CD14-positive monocyte (primary cell): Measurements from ENCODE around the gene KAZN. TPM values are rescaled to one million over a fixed set of nuclear protein-coding genes. Genes with fewer than 3 reads are reported as not detected.

ENCODE experiments used
- DNase-seq, 3 donors: peaks; one replicate each; pipeline ENCODE4 v3.0.0-alpha.2; 2011 to 2022
- H2AFZ ChIP-seq: 2 replicates; pipeline ENCODE4 v1.6.0; 2012; ENCODE audit warnings: mild to moderate bottlenecking, low read depth, low read length, inconsistent platforms; ENCODE audit not compliant: insufficient read depth, poor library complexity, severe bottlenecking
- H3K27ac ChIP-seq, 2 donors: 1 replicate in 1 of 2; 2 replicates in 1 of 2; pipeline ENCODE4 v1.5.1; 2012 to 2013; ENCODE audit warnings: low read length in 2 of 2, control low read depth in 1 of 2, inconsistent platforms in 1 of 2, low read depth in 1 of 2, mild to moderate bottlenecking in 1 of 2
- H3K27me3 ChIP-seq, 2 donors: one replicate each; pipeline versions ENCODE4 v1.6.0 to v1.6.1; 2011 to 2013; ENCODE audit warnings: low read length in 2 of 2; ENCODE audit not compliant: control insufficient read depth in 2 of 2, insufficient read depth in 2 of 2
- H3K36me3 ChIP-seq, 2 donors: replicated peaks in 1 of 2; 1 replicate in 1 of 2; 2 replicates in 1 of 2; pipeline versions ENCODE4 v1.5.1 to v1.6.1; 2012 to 2013; ENCODE audit warnings: low read length in 2 of 2, control low read depth in 1 of 2, inconsistent platforms in 1 of 2, mild to moderate bottlenecking in 1 of 2; ENCODE audit not compliant: insufficient read depth in 2 of 2, control insufficient read depth in 1 of 2
- H3K4me1 ChIP-seq, 2 donors: 1 replicate in 1 of 2; 2 replicates in 1 of 2; pipeline versions ENCODE4 v1.5.1 to v1.6.1; 2012 to 2013; ENCODE audit warnings: low read length in 2 of 2, control low read depth in 1 of 2, inconsistent platforms in 1 of 2, mild to moderate bottlenecking in 1 of 2, moderate library complexity in 1 of 2; ENCODE audit not compliant: insufficient read depth in 2 of 2, control insufficient read depth in 1 of 2
- H3K4me2 ChIP-seq: replicated peaks from 2 replicates; pipeline ENCODE3; 2012; ENCODE audit warnings: low read length, moderate library complexity, mild to moderate bottlenecking; ENCODE audit not compliant: poor library complexity, severe bottlenecking; ENCODE audit errors: extremely low read depth
- H3K4me3 ChIP-seq, 3 experiments: fragments of 200-600 bp in 1 of 3; sonication (generic) in 1 of 3; replicated peaks in 1 of 3; 1 replicate in 2 of 3; 2 replicates in 1 of 3; pipeline ENCODE4 v1.5.1; 2011 to 2013; ENCODE audit warnings: low read length in 3 of 3, mild to moderate bottlenecking in 3 of 3, control low read depth in 2 of 3, low read depth in 2 of 3, inconsistent platforms in 1 of 3, moderate library complexity in 1 of 3
- H3K79me2 ChIP-seq: 2 replicates; pipeline ENCODE4 v1.6.0; 2012; ENCODE audit warnings: mild to moderate bottlenecking, control low read depth, inconsistent platforms, low read length, moderate library complexity; ENCODE audit not compliant: insufficient read depth
- H3K9ac ChIP-seq: 2 replicates; pipeline ENCODE4 v1.6.0; 2017; ENCODE audit warnings: low read length, mild to moderate bottlenecking; ENCODE audit not compliant: insufficient read depth, poor library complexity, severe bottlenecking
- H3K9me3 ChIP-seq, 2 donors: replicated peaks in 1 of 2; 1 replicate in 1 of 2; 2 replicates in 1 of 2; pipeline versions ENCODE4 v1.5.1 to v1.6.1; 2012 to 2013; ENCODE audit warnings: low read length in 2 of 2, control low read depth in 1 of 2; ENCODE audit not compliant: control insufficient read depth in 1 of 2, insufficient read depth in 1 of 2
- H4K20me1 ChIP-seq: 2 replicates; pipeline ENCODE4 v1.6.0; 2012; ENCODE audit warnings: mild to moderate bottlenecking, low read length, control low read depth, moderate library complexity; ENCODE audit not compliant: insufficient read depth
- H3K27ac Mint-ChIP-seq, 7 donors: one replicate each; pipeline ENCODE4 v1.8.0; 2020; ENCODE audit warnings: mild to moderate bottlenecking in 7 of 7, mixed read lengths in 7 of 7, moderate library complexity in 6 of 7, inconsistent platforms in 2 of 7
- H3K27me3 Mint-ChIP-seq, 3 donors: one replicate each; pipeline ENCODE4 v1.8.0; 2021 to 2022; ENCODE audit warnings: low read depth in 3 of 3, mild to moderate bottlenecking in 3 of 3, mixed read lengths in 3 of 3, moderate library complexity in 3 of 3, inconsistent platforms in 1 of 3
- H3K36me3 Mint-ChIP-seq, 2 donors: one replicate each; pipeline ENCODE4 v1.8.0; 2020; ENCODE audit warnings: mixed read lengths in 2 of 2, inconsistent platforms in 1 of 2, mild to moderate bottlenecking in 1 of 2
- H3K4me1 Mint-ChIP-seq: one replicate; pipeline ENCODE4 v1.8.0; 2020; ENCODE audit warnings: mild to moderate bottlenecking, mixed read lengths
- H3K4me3 Mint-ChIP-seq, 2 donors: one replicate each; pipeline ENCODE4 v1.8.0; 2020; ENCODE audit warnings: mild to moderate bottlenecking in 2 of 2, mixed read lengths in 2 of 2, moderate library complexity in 1 of 2
- H3K9me3 Mint-ChIP-seq, 7 donors: one replicate each; pipeline ENCODE4 v1.8.0; 2020 to 2022; ENCODE audit warnings: mixed read lengths in 7 of 7, mild to moderate bottlenecking in 6 of 7, moderate library complexity in 6 of 7, inconsistent platforms in 2 of 7
- WGBS: methylation state at CpG from one replicate; pipeline ENCODE4 v1.1.5; 2013; ENCODE audit warnings: missing lambda C conversion rate; ENCODE audit not compliant: insufficient coverage; 5-methylcytosine and 5-hydroxymethylcytosine counted together
- intact Hi-C, 2 donors: fragments of 100-400 bp; cut with micrococcal nuclease; formaldehyde crosslinking; loops; one replicate each; pipeline versions ENCODE4 v1.15.0 to v1.15.1; 2023
- polyA plus RNA-seq, 3 donors: library from polyadenylated mRNA; depleted of rRNA in 1 of 3; unstranded in 2 of 3; stranded (reverse) in 1 of 3; fragments of 300-500 nt in 2 of 3; fragments of >200 nt in 1 of 3; fragmentation: Illumina TruSeq in 2 of 3; gene quantifications; 1 replicate in 2 of 3; 2 replicates in 1 of 3; pipeline ENCODE4 v1.2.3, GENCODE V29; 2012 to 2021
- TF ChIP-seq, protein P1 (sequence below): fragments of 200-600 bp; IDR thresholded peaks from one replicate; pipeline ENCODE4 v1.8.0; 2022; ENCODE audit warnings: antibody characterized with exemption, mild to moderate bottlenecking

The KAZN gene
- polyA plus RNA-seq, 3 donors: not detected

DNA sequence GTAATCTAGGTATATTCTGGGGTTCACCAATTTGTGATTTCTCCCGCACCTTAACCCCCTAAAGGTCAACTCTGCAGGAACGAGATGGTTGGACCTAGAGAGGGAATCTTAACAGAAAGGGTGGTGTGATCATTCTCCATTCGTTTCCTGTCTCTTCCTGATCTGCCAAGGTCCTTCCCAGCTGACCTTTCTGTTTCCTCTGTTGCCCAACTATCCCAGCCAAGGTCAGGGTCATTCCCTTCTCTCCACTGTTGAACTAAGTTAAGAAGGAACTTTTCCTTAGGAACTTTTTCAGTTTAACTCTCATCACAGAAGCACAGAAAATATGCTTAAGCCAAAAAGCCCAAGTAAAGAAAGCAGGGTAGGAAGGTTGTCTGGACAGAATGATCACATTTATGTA is 49.3 kb downstream of the KAZN start:
- Histone ChIP-seq H3K27ac (no peak overlapping the region), H3K9ac (no peak overlapping the region), H3K4me3 (no peak overlapping the region), H3K9me3 (no peaks in the 10 kb centered on the region), H3K4me1 (no peaks in the 10 kb centered on the region), H3K79me2 (no peaks in the 10 kb centered on the region), H3K36me3 (no peaks in the 10 kb centered on the region), H4K20me1 (no peaks in the 10 kb centered on the region), H2AFZ (no peak overlapping the region), H3K4me2 (no peak overlapping the region), H3K27me3 (no peaks in the 10 kb centered on the region)
- DNase-seq: no peak
- Mint-ChIP-seq H3K27ac (no peak overlapping the region), H3K4me3 (no peak overlapping the region), H3K9me3 (peaks cover 3 to 16% (median 6%) of the 10 kb centered on the region in 7 donors), H3K4me1 (no peaks in the 10 kb centered on the region), H3K27me3 (no peaks in the 10 kb centered on the region), H3K36me3 (no peaks in the 10 kb centered on the region)
- intact Hi-C loops: no loop called here
- WGBS: no CpG with 5 or more reads among the region's 3 CpGs
- TF ChIP-seq, protein P1, sequence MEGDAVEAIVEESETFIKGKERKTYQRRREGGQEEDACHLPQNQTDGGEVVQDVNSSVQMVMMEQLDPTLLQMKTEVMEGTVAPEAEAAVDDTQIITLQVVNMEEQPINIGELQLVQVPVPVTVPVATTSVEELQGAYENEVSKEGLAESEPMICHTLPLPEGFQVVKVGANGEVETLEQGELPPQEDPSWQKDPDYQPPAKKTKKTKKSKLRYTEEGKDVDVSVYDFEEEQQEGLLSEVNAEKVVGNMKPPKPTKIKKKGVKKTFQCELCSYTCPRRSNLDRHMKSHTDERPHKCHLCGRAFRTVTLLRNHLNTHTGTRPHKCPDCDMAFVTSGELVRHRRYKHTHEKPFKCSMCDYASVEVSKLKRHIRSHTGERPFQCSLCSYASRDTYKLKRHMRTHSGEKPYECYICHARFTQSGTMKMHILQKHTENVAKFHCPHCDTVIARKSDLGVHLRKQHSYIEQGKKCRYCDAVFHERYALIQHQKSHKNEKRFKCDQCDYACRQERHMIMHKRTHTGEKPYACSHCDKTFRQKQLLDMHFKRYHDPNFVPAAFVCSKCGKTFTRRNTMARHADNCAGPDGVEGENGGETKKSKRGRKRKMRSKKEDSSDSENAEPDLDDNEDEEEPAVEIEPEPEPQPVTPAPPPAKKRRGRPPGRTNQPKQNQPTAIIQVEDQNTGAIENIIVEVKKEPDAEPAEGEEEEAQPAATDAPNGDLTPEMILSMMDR: no peak

DNA sequence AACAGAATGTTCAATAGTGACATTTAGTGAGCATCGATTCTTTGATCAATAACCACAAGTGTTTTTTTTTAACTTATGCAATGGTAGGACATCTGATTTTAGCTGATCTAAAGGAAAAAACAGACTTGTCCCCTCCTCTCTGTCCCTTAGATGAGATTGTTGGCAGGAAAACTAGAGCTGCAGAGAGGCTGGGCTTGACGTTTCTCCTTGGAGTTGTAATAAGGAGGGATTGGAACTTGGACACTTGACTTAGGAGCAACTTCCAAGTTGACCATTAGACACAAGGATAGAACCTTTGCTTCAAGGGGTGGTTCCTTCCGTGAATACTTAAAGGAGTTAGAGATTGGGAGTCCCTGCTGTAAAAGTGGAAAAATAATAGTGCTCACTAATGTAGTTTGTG is 49.9 kb downstream of the KAZN start:
- H3K27ac Mint-ChIP-seq: no peak overlapping the region
- no peaks in the 10 kb centered on the region for H3K9me3 ChIP-seq
- TF ChIP-seq, protein P1: no peak
- intact Hi-C loops: no loop called here
- H2AFZ ChIP-seq: no peak overlapping the region
- H3K79me2 ChIP-seq: no peaks in the 10 kb centered on the region
- 100% methylated on average over 1 of the region's 3 CpGs for WGBS
- no peaks in the 10 kb centered on the region for H3K4me1 Mint-ChIP-seq
- no peaks in the 10 kb centered on the region for H3K36me3 Mint-ChIP-seq
- H3K4me3 ChIP-seq: no peak overlapping the region
- no peak overlapping the region for H3K9ac ChIP-seq
- no peaks in the 10 kb centered on the region for H3K27me3 ChIP-seq
- H3K27me3 Mint-ChIP-seq: no peaks in the 10 kb centered on the region
- no peaks in the 10 kb centered on the region for H4K20me1 ChIP-seq
- H3K9me3 Mint-ChIP-seq: peaks cover 2 to 16% (median 5%) of the 10 kb centered on the region in 7 donors
- no peak overlapping the region for H3K27ac ChIP-seq
- H3K4me3 Mint-ChIP-seq: no peak overlapping the region
- H3K4me2 ChIP-seq: no peak overlapping the region
- no peaks in the 10 kb centered on the region for H3K36me3 ChIP-seq
- no peaks in the 10 kb centered on the region for H3K4me1 ChIP-seq
- DNase-seq: no peak
